ENCODE measurements around the gene HPCAL1. TPM values are rescaled to one million over a fixed set of nuclear protein-coding genes. Genes with fewer than 3 reads are reported as not detected.
A peak's percentile ranks its signal among the peaks of the same experiment; 100 is the strongest.
"Not testable (repeated sequence)": the region's sequence is repeated elsewhere in the genome, so short reads cannot be mapped to it uniquely, and the experiment has no call there.

HPCAL1 gene
- total RNA-seq, 1 donor from 2014 or later = 72.2 TPM

DNA sequence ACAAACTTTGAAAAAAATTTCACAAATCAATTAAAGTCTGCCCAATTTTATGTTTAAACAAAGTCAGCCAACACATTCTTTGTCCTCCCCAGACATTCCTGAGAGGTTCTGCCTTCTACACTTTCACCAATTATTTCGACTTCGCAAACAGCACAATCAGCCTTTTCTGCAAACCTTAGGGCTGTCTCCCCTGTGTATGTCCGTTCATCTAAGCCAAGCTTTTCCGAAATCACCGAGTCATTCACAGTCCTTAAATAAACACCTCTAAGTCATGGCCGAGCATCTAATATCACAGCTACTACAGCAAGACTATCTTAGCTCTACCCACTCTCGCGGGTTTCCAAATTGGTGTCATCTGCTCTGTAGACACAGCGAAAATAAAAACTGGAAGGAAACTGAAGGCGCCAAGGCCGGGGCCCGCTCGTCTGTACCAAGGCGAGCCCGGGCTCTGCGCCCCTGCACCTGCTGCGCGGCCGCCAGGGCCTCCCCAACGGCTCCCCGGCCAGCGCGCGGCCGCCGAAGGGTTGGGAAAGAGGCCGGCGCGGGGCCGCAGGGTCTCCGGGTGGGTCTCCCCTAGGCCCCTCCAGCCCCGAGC is 144.7 kb downstream of the HPCAL1 start:
- DNase-seq = peak; percentile 65

DNA sequence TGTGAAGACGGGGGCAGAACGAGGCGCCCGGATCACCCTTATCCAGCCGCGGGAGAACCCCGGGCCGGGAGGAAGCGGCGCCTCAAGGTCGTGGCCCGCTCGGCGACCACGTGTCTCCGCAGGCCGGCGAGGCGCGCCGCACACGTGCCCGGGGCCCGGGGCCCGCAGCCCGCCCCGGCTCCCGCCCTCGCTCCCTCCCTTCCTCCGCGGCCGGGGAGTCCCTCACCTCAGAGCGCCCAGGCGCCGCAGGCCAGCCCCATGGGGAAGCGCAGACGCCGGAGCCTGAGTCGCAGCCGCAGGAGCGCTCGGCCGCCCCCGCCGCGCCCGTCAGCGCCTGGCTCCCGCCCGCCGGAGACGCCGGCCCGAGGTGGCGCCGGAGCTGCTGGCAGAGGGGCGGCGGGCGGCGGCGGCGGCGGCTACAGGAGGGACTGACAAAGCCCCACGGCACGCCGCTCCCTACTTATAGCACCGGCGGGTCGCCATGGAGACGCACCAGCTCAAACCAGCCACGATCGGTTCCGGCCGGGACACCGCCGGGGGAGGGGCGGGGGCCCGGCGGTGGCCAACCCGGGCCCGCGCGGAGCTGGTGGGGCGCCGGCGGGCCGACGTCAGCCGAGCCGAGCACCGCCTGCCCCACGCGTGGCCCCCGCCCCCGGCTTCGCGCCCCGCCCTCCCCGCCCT is 145.3 kb downstream of the HPCAL1 start, which contains the start of gene ODC1:
Gene ODC1 (minus strand): TSS at position 433 of the 681 bp plus-strand sequence. CDS start 3,295 bp downstream, outside the sequence.
- DNase-seq = peak; percentile 95

DNA sequence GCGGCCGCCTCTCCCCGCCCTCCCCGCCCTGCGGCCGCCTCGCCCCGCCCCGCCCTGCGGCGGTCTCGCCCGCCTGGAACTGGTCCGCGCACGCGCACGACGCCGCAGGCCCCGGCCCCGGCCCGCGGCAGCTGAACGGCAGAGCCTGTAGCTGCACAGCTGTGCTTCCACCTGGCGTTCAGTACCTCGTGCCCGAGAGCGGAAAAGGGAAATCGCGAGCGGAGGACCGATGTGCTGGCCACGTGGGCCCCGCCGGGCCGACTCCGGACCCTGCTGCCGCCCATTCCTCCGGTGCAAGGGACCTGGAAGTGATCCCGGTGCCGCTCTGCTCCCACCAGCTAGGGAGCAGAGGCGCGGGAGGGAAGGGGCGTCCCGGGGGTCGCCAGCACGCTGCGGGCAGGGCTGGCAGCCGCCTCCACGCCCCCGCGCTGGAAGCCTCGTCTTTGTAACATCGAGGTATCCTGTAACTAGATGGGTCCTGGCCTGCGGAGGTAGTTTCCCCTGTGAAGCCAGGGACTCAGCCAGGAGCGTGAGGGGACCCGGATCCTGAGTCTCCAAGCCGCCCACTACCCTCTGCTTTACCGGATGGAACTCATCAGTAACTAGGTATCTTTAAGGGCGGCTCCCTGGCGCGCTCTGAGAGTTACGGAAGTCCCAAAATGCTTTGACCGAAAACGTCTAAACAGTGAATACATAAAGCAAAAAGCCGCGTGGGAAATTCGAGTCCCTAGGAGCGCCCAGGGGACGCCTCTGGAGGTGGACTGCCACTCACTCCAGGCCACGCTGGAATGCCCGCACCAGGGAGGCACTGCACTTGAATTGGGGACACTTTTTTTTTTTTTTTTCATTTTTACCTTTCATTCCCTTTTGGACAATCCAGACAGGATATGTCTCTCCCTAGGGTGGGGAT is 146.1 kb downstream of the HPCAL1 start:
- no peak for DNase-seq

DNA sequence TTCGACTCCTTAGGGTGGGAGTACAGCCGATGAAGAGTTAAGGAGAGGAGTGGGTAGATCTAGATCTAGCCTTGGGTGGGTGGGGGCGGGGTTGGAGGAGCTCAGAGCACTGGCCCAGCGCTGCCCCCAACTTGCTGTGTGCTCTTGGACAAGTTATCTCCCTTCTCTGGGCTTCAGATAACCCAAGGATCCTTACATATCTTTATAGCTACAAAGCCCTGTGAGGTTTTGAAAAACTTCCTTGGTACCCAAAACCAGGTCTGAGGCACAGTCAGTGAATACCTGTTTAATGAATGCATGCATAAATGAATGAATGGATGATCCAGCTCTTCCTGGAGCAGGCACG is 146.8 kb downstream of the HPCAL1 start:
- DNase-seq = no peak

DNA sequence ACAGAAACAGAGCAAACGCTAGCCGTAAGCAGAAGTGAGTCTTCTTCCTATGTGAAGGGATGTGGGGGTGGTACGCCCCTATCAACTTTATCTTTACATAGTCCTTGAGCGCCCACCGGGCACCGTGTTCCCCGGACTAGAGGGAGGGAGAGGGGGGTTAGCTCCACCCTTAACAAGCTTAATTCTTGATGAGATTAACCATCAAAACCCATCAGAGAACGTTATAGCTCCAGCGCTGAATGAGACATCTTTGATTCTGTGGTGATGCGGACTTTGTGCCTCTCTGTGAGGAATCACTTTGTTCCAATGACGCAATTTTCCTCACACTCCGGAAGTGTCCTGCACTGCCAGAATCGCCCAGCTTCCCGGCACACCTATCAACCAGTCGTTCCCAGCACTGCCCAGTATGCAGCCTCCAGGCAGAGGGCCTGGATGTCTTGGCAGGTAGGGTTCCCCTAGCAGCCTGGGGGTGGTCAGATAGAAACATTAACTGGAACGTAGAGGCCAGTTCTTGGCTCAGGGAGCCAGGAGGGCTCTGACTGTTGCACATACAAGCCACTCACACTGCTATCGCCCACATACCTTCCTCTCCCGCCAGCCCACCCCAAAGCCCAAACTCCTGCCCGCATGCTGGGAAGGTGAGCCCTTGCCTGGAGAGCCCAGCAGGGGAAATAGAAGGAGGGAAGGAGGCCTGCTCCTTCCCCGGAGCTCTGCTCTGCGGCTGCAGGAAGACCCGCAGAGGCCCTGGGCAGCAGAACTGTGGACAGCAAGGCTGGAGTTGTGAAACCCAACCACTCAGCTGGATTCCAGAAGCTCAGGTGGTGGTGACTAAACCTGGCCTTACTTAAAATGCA is 147.4 kb downstream of the HPCAL1 start:
- peak; percentile 63 for DNase-seq

DNA sequence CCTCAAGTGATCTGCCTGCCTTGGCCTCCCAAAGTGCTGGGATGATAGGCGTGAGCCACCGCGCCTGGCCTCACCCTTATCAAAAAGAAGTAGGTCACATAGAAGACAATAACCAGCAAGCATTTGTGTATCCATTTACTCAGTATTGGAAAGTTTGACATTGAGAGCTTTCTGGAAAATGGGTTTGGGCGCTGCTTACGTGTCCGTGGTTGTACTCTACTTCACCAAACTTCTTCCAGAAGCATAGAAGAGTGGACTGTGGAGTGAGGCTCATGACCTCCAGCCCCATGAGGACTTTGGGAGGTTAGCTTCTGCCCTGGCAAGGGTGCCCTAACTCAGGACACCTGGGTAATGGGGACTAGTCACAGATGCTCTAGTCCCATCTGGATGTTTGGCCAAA is 149.1 kb downstream of the HPCAL1 start:
- DNase-seq = no peak

DNA sequence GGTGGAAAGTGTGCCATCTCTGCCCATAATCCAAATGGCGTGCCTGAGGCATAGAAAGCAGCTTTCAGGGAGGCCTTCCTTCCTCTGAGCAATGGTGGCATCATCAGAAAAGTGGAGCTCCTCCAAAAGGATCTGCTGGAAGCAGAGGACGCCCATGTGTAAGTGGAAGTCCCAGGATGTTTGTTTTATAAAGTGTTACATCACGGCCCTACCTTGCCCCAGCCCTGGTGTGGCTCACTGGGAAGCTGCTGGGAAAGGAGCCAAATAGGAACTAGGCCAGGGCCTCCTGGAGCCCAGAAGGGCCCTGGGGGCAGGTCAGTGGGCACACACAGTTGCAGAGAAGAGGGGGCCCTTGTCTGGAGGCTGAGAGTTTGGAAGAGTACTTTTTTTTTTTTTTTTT is 149.6 kb downstream of the HPCAL1 start:
- DNase-seq = peak; percentile 33

DNA sequence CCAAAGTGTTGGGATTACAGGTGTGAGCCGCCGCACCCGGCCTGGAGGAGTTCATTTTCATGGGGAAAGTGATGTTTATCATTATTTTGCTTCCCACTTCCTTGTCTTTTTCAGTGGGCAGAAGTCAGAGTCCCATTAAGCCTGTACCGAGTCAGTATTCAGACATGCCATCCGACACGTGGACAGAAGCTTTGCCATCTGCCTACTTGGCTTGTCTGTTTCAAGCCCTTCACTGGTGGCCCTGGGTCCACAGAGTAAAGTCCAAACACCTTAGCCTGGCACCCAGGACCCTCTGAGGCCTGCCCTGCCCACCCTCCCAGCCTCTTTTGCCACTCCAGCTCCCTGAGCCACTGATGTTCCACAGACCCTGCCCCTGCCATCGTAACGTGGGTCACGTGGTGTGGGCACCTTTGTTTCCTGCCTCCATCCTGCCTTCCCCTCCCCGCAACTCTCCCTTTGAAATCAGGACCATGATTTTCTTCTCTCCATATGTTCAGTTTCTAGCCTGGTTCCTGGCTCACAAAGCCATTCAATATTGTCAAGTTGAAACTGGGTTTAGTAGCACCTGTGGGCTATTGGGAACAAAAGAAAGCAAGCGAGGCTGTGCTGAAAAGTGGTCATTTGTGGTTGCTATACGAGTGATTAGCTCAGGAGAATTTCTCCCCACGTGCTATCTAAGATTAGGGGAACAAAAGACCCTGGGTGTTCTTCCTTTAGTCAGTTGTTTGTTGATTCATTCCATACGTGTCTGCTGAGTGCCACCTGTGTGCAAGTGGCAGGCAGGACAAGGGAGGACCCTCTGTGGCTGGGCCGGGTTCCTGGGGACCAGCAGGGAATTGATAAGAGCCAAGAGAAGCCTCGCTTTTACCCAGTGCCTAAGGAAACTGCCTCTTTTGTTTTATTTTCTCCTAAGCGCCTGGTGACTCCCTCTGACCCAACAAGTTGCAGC is 150.5 kb downstream of the HPCAL1 start:
- DNase-seq = no peak

DNA sequence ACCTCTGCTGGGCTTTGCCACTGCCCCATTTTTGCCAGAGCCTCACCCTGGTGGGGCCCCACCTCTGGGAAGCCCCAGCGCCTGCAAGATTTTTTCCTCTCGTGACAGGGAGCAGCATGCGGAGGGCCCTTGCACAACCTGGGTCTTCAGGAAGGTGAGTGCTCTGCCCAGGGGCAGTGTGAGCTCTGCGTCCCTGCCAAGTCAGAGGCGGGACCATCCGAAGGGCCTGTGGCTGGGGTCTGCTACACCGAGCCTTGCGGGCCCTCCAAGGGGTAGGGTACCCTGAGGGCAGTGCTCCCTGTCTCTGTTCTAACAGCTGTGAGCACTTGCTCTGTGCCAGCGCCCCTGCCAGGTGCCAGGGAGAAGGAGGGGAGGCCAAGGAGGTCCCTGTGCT is 151.2 kb downstream of the HPCAL1 start:
- DNase-seq = no peak

DNA sequence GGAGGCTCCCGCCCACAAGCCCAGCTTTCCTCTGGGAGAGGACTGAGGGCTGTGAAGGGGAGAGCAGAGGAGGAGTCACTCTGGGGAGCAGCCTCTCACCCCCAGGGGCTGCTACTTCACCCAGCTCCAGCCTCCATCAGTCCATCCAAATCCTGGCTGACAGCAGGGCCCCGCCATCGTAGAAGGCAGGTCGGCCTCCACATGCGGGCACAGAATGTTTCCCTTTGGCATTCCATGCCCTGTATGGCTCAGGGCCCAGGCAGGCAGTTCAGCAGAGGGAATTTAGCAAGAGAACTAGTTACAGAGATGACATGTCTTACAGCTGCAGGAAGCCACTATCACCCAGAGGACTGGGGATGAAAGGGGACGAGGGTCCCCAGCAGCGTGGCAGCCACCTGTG is 151.8 kb downstream of the HPCAL1 start:
- DNase-seq = no peak

DNA sequence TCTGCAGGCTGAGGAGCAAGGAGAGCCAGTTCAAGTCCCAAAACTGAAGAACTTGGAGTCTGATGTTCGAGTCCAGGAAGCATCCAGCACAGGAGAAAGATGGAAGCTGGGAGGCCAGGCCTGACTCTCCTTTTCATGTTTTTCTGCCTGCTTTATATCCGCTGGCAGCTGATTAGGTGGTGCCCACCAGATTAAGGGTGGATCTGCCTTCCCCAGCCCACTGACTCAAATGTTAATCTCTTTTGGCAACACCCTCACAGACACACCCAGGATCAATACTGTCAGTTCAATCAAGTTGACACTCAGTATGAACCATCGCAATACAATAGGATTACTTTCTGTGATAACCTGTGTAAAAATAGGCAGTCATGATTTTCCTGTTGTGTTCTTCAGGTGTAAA is 154.5 kb downstream of the HPCAL1 start:
- DNase-seq = not testable (repeated sequence)

DNA sequence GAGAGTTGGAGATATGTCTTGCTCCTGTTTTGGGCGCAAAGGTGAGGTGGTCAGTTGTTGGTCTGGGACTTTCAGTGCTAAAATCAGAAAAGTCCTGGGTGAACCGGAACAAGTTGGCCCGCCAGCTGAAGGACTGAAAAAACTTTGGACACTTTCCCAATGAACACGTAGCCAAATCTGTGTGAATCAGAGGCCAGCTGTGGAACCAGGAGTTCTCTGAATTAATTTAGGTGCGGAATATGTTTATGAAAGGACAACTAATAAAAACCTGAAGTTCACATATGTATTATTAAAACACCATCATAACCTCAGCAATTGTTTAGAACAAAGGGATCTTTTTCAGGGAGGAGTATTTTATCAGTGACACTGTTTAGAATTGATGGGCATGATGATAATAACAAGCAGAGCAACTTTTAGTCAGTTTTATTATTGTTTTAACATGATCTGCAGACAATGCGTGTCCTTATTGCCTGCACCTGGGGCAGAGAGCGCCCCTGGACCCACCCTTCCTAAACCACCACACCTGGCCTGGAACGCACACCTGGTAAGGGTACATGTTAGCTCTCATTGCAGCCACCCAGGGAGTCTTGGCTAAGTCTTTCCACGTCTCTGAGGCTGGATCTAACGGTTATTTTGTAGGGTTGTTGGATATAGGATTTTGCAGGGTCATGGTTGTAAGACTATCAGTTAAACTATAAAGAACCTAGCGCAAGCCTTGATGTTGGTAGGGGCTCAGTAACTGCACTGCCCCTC is 155.3 kb downstream of the HPCAL1 start:
- peak; percentile 55 for DNase-seq

DNA sequence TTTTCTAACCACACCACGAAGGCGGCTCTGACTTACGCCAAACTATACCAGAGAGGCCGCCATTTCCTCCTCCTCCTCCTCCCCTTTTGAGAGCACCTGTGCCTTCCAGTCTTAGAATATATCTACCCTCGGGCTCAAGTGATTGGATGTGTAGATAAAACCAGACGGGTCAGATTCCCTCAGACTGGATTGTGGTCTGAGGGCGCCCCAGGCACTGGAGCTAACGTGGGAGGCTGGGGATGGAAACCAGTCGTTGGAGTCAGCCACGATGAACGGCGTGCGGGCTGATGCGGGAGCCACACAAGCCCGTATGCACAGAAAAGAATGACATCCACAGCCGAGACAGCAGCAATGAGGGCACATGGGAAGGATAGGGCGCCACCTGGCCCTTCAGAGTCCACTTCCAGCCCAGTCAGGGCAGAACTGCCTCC is 157.7 kb downstream of the HPCAL1 start:
- DNase-seq = no peak

DNA sequence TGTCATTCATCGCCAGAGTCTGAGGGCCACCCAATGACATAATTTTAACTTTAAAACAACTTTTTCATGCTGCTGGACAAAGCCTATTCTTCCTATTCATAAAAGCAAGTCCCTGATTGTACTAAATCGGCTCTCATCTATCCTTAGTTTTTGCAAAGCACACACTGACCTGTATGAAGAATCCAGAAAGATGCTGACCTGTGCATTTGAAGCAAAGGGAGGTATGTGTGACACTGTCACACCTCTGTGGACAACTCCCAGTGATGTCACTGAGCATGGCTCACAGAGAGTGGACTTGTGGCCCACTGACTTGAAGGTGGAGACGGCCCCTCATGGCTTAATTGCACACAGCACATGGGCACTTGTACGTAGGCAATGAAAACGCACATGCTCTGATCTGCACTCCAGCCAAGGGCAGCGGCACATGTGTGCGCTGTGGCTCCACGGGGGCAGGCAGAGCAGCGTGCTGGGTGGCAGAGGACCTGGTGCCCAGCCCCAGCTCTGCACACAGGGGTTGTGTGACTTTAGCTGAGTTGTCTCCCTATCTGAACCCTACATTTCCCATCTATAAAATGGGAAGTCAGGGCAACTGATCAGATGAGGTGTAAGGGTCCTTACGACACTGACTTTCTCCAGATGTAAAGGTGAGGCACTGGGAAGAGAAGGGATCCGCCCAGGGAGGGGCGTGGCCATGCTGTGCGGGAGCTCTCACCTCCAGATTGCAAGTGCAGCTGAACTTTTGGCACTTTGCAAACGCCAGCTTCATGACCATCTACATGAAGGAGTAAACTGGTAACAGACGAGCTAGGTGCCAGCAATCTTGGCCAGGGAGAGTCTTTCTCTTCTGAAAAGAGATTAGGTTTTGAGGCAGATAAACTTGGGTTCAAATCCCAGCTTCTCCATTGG is 159.7 kb downstream of the HPCAL1 start:
- no peak for DNase-seq

DNA sequence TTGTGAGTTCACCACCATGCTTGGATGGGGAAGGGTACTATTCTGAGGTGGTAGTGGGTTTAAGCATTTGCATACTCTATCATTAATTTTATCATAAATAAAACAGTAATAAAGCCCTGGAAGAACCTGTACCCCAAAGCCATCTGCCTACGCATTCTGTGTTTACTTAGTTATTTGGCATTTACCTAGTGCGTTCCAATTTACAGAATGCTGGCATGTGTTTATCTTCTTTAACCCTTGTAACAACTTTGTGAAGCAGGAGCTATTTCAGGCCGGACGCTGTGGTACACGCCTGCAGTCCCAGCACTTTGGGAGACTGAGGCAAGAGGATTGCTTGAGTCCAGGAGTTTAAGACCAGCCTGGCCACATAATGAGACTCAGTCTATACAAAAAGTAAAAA is 163.2 kb downstream of the HPCAL1 start:
- no peak for DNase-seq

DNA sequence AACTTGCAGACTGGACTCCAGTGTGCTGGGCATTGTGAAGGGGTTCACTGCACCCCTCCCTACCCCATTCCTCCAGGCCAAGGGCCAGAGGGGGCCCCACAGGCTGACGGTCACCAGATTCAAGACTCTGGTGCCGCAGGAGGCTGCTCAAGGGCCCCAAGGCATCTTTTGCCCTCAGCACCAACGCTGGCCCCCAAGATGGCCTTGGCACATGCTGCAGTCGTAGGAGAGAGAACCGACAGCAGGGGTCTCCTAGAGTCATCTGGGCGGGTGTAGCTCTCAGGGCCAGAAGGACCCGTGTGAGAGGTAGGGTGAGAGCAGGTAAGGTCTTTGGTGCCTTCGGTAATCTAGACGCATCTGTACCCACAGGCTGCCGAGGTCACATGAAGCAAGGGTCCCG is 164.1 kb downstream of the HPCAL1 start:
- no peak for DNase-seq

DNA sequence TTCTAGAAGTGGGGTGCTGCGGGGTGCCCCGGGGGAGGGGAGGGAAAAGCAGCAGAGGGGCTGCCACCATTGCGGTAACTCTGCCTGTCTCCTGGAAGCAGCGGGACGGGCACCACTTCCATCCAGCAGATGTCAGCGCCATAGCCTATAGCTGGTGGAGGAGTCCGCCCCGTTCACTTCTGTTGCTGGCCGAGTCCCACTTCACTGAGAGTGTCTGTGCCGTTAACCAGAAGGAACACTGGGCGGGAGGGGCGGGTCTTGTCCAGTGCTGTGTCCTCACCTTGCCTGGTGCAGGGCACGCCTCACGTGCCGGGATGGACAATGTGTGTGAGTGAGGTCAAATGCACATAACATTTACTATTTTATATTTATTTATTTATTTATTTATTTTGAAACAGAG is 164.7 kb downstream of the HPCAL1 start:
- no peak for DNase-seq

DNA sequence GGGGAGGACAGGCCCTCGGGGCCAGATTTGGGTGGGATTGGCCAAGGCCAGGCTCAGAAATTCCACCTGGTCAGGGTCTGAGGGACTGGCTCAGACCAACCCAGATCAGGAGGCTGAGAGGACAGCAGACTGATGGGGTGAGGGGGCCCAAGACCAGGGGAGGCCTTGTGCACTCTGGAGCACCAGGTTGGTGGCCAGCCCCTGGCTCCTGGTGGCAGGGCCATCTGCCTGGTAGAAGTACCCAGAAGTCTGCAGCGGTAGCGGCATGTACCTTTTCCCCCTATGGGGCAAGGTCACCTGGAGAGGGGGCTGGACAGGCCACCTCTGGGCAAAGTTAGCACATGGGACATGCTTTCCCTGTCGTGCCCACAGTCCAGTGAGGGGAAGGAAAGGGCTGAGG is 166.6 kb downstream of the HPCAL1 start:
- DNase-seq = no peak

DNA sequence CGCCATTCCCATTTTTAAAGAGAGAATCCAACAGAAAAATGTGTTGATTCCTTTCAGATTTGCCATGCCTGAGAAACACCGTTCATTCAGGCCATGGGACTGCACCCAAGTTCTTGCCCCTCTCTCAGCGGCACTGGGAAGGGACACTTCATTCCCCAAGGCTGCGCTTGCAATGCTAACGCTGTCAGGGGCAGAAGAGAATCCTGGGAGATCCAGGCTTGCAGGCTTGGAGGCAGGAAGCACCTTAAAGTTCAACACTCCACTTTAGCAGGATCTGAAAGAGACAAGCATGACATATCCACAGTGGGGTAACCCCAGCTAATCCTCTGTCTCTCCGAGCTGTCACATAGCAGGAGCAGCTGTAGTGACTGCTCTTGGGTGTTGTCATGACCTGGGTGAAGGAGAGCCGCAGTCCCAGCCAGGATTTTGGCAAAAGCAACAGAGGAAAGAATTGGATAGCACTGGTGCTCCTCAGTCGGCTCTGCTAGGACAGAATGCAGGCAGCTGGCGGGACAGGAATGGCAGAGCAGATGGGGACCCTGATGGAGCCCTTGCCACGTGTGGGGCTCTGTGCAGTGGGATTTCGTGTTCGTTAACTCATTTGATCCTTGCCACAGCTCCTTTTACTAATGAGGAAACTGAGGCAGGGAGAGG is 167.4 kb downstream of the HPCAL1 start:
- DNase-seq = no peak

Data from dermis blood vessel endothelial cell (primary cell).